H9 (cell line): ENCODE data around the gene LZTS3. TPM values are rescaled to one million over a fixed set of nuclear protein-coding genes. Genes with fewer than 3 reads are reported as not detected.
"Not testable (repeated sequence)": the region's sequence is repeated elsewhere in the genome, so short reads cannot be mapped to it uniquely, and the experiment has no call there.

Experiments used
- DNase-seq: peaks from one replicate; pipeline ENCODE4 v3.0.0-alpha.2; 2017
- H2AFZ ChIP-seq: one replicate; pipeline ENCODE4 v1.6.1; 2013; ENCODE audit warnings: mild to moderate bottlenecking, low read length, control low read depth, moderate library complexity
- H2AK5ac ChIP-seq: 2 replicates; pipeline ENCODE4 v1.6.1; 2013; ENCODE audit warnings: low read length, control low read depth, mixed read lengths; ENCODE audit not compliant: insufficient read length
- H2BK120ac ChIP-seq: one replicate; pipeline ENCODE4 v1.6.1; 2013; ENCODE audit warnings: low read depth, mild to moderate bottlenecking, low read length, control low read depth, inconsistent platforms; ENCODE audit not compliant: poor library complexity, severe bottlenecking
- H2BK12ac ChIP-seq: 2 replicates; pipeline ENCODE4 v1.6.1; 2013; ENCODE audit warnings: low read length, control low read depth, mixed read lengths, low read depth; ENCODE audit not compliant: insufficient read length
- H2BK15ac ChIP-seq: 2 replicates; pipeline ENCODE4 v1.6.1; 2013; ENCODE audit warnings: low read depth, low read length, control low read depth
- H2BK20ac ChIP-seq: one replicate; pipeline ENCODE4 v1.6.1; 2013; ENCODE audit warnings: low read depth, mild to moderate bottlenecking, low read length, control low read depth, inconsistent platforms; ENCODE audit not compliant: poor library complexity, severe bottlenecking
- H2BK5ac ChIP-seq: 2 replicates; pipeline ENCODE4 v1.6.1; 2013; ENCODE audit warnings: low read length, control low read depth, mixed read lengths; ENCODE audit not compliant: insufficient read length
- H3K14ac ChIP-seq: 2 replicates; pipeline ENCODE4 v1.6.1; 2013; ENCODE audit warnings: low read length, control low read depth; ENCODE audit not compliant: insufficient read depth
- H3K18ac ChIP-seq: 2 replicates; pipeline ENCODE4 v1.6.1; 2013; ENCODE audit warnings: low read depth, mild to moderate bottlenecking, mixed read lengths, low read length, control low read depth; ENCODE audit not compliant: insufficient read length
- H3K23ac ChIP-seq: 2 replicates; pipeline ENCODE4 v1.6.1; 2013; ENCODE audit warnings: low read length, control low read depth, mixed read lengths, low read depth; ENCODE audit not compliant: insufficient read length
- H3K23me2 ChIP-seq: 2 replicates; pipeline ENCODE4 v1.6.1; 2013; ENCODE audit warnings: low read depth, mild to moderate bottlenecking, mixed read lengths, low read length, control low read depth; ENCODE audit not compliant: insufficient read length, poor library complexity, severe bottlenecking
- H3K27ac ChIP-seq: 2 replicates; pipeline ENCODE4 v1.5.1; 2013; ENCODE audit warnings: low read length, control low read depth, mixed read lengths, low read depth; ENCODE audit not compliant: insufficient read length
- H3K27me3 ChIP-seq: 2 replicates; pipeline ENCODE4 v1.6.1; 2013; ENCODE audit warnings: low read length, control low read depth, inconsistent platforms; ENCODE audit not compliant: insufficient read depth
- H3K4ac ChIP-seq: 2 replicates; pipeline ENCODE4 v1.6.1; 2013; ENCODE audit warnings: low read depth, mild to moderate bottlenecking, control low read depth, inconsistent platforms, low read length, moderate library complexity
- H3K4me1 ChIP-seq: 2 replicates; pipeline ENCODE4 v1.6.1; 2013; ENCODE audit warnings: low read length, control low read depth, inconsistent platforms; ENCODE audit not compliant: insufficient read depth
- H3K4me2 ChIP-seq: 2 replicates; pipeline ENCODE4 v1.6.1; 2013; ENCODE audit warnings: low read length, control low read depth, mixed read lengths; ENCODE audit not compliant: insufficient read length, insufficient read depth
- H3K56ac ChIP-seq: 2 replicates; pipeline ENCODE4 v1.6.1; 2013; ENCODE audit warnings: low read depth, mild to moderate bottlenecking, mixed read lengths, low read length, control low read depth; ENCODE audit not compliant: insufficient read length
- H3K79me1 ChIP-seq: 2 replicates; pipeline ENCODE4 v1.6.1; 2013; ENCODE audit warnings: low read depth, mild to moderate bottlenecking, moderate library complexity, low read length, control low read depth, inconsistent platforms; ENCODE audit not compliant: insufficient read depth, poor library complexity, severe bottlenecking
- H3K79me2 ChIP-seq: 2 replicates; pipeline ENCODE4 v1.6.1; 2013; ENCODE audit warnings: low read length, control low read depth, inconsistent platforms; ENCODE audit not compliant: insufficient read depth
- H3K9ac ChIP-seq: 2 replicates; pipeline ENCODE4 v1.6.1; 2013; ENCODE audit warnings: low read length, control low read depth, mixed read lengths; ENCODE audit not compliant: insufficient read length; ENCODE audit errors: extremely low read depth
- H3K9me3 ChIP-seq: one replicate; pipeline ENCODE4 v1.6.1; 2013; ENCODE audit warnings: low read depth, low read length, inconsistent platforms; ENCODE audit not compliant: control insufficient read depth
- H3T11ph ChIP-seq: one replicate; pipeline ENCODE4 v1.6.1; 2013; ENCODE audit warnings: mild to moderate bottlenecking, low read length, control low read depth, inconsistent platforms
- H4K20me1 ChIP-seq: one replicate; pipeline ENCODE4 v1.6.1; 2013; ENCODE audit not compliant: control insufficient read depth, insufficient read length, insufficient read depth
- H4K5ac ChIP-seq: 2 replicates; pipeline ENCODE4 v1.6.1; 2013; ENCODE audit warnings: low read depth, mild to moderate bottlenecking, mixed read lengths, low read length, control low read depth; ENCODE audit not compliant: insufficient read length
- H4K8ac ChIP-seq: replicated peaks from 2 replicates; pipeline ENCODE4 v1.6.1; 2013; ENCODE audit warnings: low read length, control low read depth, mixed read lengths, low read depth; ENCODE audit not compliant: insufficient read length
- H4K91ac ChIP-seq: 2 replicates; pipeline ENCODE4 v1.6.1; 2013; ENCODE audit warnings: low read depth, mild to moderate bottlenecking, moderate library complexity, mixed read lengths, low read length, control low read depth; ENCODE audit not compliant: insufficient read length
- H3K27ac Mint-ChIP-seq, 3 experiments: 2 replicates in 2 of 3; 3 replicates in 1 of 3; pipeline ENCODE4 v1.8.0; 2020 to 2021; ENCODE audit warnings: mixed read lengths in 3 of 3, mild to moderate bottlenecking in 1 of 3, moderate library complexity in 1 of 3
- H3K27me3 Mint-ChIP-seq: 2 replicates; pipeline ENCODE4 v1.8.0; 2021; ENCODE audit warnings: low read depth, mild to moderate bottlenecking, moderate library complexity, mixed read lengths
- H3K36me3 Mint-ChIP-seq, 3 experiments: 2 replicates in 2 of 3; 3 replicates in 1 of 3; pipeline ENCODE4 v1.8.0; 2020 to 2021; ENCODE audit warnings: low read depth in 3 of 3, mixed read lengths in 3 of 3; ENCODE audit not compliant: insufficient read depth in 1 of 3
- H3K4me1 Mint-ChIP-seq, 2 experiments: 2 replicates each; pipeline ENCODE4 v1.8.0; 2020; ENCODE audit warnings: mixed read lengths in 2 of 2
- H3K4me3 Mint-ChIP-seq, 2 experiments: 2 replicates in 1 of 2; 3 replicates in 1 of 2; pipeline ENCODE4 v1.8.0; 2020 to 2021; ENCODE audit warnings: mild to moderate bottlenecking in 2 of 2, mixed read lengths in 2 of 2, moderate library complexity in 1 of 2
- H3K9me3 Mint-ChIP-seq, 2 experiments: 2 replicates in 1 of 2; 3 replicates in 1 of 2; pipeline ENCODE4 v1.8.0; 2020; ENCODE audit warnings: mild to moderate bottlenecking in 2 of 2, mixed read lengths in 2 of 2, moderate library complexity in 1 of 2
- WGBS: extraction: QIAGEN DNeasy Blood & Tissue Kit; methylation state at CpG from one replicate; pipeline ENCODE4 v1.1.7; 2013; ENCODE audit warnings: missing lambda C conversion rate, low lambda C conversion rate, mixed read lengths; ENCODE audit not compliant: insufficient read length; ENCODE audit errors: extremely low coverage; 5-methylcytosine and 5-hydroxymethylcytosine counted together
- total RNA-seq: library from RNA; stranded (reverse); gene quantifications from 2 replicates; pipeline ENCODE4 v1.2.1, GENCODE V29; 2021

The LZTS3 gene
- total RNA-seq, 1 experiment from 2014 or later = 20.8 TPM

DNA sequence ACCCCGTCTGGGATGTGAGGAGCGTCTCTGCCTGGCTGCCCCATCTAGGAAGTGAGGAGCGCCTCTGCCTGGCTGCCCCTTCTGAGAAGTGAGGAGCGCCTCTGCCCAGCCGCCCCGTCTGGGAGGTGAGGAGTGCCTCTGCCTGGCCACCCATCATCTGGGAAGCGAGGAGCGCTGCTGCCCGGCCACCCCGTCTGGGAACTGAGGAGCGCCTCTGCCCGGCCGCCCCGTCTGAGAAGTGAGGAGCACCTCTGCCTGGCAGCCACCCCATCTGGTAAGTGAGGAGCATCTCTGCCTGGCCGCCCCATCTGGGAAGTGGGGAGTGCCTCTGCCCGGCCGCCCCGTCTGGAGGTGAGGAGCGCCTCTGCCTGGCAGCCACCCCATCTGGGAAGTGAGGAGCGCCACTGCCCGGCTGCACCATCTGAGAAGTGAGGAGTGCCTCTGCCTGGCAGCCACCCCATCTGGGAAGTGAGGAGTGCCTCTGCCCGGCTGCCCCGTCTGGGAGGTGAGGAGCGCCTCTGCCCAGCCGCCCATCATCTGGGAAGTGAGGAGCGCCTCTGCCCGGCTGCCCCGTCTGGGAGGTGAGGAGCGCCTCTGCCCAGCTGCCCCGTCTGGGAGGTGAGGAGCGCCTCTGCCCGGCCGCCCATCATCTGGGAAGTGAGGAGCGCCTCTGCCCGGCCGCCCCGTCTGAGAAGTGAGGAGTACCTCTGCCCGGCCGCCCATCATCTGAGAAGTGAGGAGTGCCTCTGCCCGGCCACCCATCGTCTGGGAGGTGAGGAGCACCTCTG, 48.4 kb downstream of the LZTS3 start:
- H2BK15ac ChIP-seq, H3K4me2 ChIP-seq, H3K79me1 ChIP-seq, H2AK5ac ChIP-seq, H4K20me1 ChIP-seq, H3K27ac ChIP-seq, H2AFZ ChIP-seq, H3K4me1 Mint-ChIP-seq, H3K4me1 ChIP-seq, H3K9ac ChIP-seq, H3K79me2 ChIP-seq, H4K5ac ChIP-seq, H3K56ac ChIP-seq, H3K23ac ChIP-seq, H3K27ac Mint-ChIP-seq, DNase-seq, H3K27me3 ChIP-seq, H3K4me3 Mint-ChIP-seq, H2BK12ac ChIP-seq, H2BK5ac ChIP-seq, H4K8ac ChIP-seq, H3K18ac ChIP-seq, H2BK20ac ChIP-seq, H3T11ph ChIP-seq, H3K9me3 ChIP-seq, H3K4ac ChIP-seq, H3K14ac ChIP-seq, H3K27me3 Mint-ChIP-seq, H4K91ac ChIP-seq, H2BK120ac ChIP-seq, H3K23me2 ChIP-seq: not testable (repeated sequence)
- no CpG with 5 or more reads among the region's 41 CpGs for WGBS
- Mint-ChIP-seq H3K9me3 (peaks cover 40 to 45% of the 10 kb centered on the region in 2 experiments), H3K36me3 (peaks cover 43 to 54% (median 50%) of the 10 kb centered on the region in 3 experiments)

DNA sequence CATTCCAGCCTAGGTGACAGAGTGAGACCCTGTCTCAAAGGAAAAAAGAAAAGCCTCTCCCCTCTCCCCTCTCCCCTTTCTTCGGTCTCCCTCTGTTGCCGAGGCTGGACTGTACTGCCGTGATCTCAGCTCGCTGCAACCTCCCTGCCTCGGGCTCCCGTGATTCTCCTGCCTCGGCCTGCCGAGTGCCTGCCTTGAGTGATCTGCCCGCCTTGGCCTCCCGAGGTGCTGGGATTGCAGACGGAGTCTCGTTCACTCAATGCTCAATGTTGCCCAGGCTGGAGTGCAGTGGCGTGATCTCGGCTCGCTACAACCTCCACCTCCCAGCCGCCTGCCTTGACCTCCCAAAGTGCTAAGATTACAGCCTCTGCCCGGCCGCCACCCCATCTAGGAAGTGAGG, 49.2 kb downstream of the LZTS3 start:
- peaks cover 40 to 45% of the 10 kb centered on the region in 2 experiments for H3K9me3 Mint-ChIP-seq
- WGBS = no CpG with 5 or more reads among the region's 18 CpGs
- not testable (repeated sequence) for H3K4me1 Mint-ChIP-seq

More for the DNA sequence above, 49.2 kb downstream of the LZTS3 start:
- not testable (repeated sequence) for H3K4me1 ChIP-seq, H3K27ac ChIP-seq, H2BK120ac ChIP-seq, H3K4me2 ChIP-seq, H3K56ac ChIP-seq, H3K9ac ChIP-seq, H3K27me3 Mint-ChIP-seq, H3K23ac ChIP-seq, H3K18ac ChIP-seq, H2AFZ ChIP-seq, H3K9me3 ChIP-seq, H4K5ac ChIP-seq, H3K27me3 ChIP-seq, H3K14ac ChIP-seq, H3K79me1 ChIP-seq, H4K91ac ChIP-seq, H2AK5ac ChIP-seq, H2BK20ac ChIP-seq, H3K79me2 ChIP-seq, H2BK15ac ChIP-seq, H4K8ac ChIP-seq, H2BK12ac ChIP-seq, H3K4ac ChIP-seq, DNase-seq, H3K27ac Mint-ChIP-seq, H3K23me2 ChIP-seq, H3K4me3 Mint-ChIP-seq, H3T11ph ChIP-seq, H2BK5ac ChIP-seq, H4K20me1 ChIP-seq
- peaks cover 43 to 57% (median 54%) of the 10 kb centered on the region in 3 experiments for H3K36me3 Mint-ChIP-seq
